NCI-H2171 (cell line): ENCODE measurements around the gene RGS6.
"Not testable (repeated sequence)": the region's sequence is repeated elsewhere in the genome, so short reads cannot be mapped to it uniquely, and the experiment has no call there.

Experiments used
- DNase-seq: peaks from one replicate; lab custom pipeline; 2025; lab: John Stamatoyannopoulos, UW

RGS6 gene

DNA sequence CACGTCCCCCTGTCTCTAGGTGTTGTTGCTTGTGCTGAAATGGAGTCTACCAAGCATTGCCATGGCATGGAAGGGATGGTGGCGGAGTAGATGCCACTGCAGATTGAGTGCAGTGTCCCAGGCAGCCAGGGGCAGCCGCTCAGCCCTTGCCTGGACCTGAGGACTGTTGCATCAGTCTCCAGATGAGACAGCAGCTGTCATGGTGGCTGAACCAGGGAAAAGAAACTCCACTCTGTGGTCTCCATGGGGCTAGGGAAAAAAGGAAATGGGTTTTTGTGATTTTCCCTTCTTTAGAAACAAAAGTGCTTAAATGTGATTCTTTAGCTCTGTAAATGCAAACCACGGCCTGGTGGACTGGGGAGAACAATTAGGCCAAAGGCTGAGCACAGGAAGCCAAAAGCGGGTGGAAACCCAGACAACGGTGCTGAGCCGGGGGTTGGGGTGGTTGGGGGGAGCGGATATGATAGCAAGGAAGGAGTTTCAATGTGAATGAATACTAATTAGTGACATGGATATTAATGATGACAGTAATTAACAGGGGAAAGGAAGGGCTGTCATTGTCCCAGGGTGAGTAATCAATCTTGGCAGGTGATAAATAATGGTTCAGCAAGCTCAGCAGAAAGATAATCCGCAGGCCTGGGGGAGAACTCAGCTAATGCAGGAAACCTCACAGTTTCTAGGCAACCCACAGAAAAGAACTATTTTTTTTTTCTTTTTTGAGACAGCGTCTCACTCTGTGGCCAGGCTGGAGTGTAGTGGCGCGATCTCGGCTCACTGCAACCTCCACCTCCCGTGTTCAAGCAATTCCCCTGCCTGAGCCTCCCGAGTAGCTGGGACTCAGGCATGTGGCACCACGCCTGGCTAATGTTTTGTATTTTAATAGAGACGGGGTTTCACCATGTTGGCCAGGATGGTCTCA is 519.1 kb downstream of the RGS6 start:
- DNase-seq, result no peak

DNA sequence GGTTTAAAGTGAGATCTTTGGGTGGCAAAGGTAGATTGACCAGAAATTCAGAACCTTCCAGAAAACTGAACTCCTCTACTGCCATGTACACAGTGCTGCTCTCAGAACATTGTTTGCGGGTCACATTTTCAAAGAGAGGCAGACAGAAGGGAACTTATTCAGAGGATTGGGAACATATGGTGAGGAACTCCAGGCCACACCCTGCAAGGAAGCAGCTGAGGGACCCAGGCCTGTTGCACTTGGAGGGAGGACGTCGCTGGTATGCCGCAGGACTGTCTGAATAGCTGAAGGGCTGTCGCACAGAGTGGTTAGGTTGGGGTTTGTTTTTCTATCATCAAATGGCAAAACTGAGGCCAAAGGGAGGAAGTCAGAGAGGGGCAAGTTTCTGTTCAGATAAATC is 520.5 kb downstream of the RGS6 start:
- DNase-seq, result no peak

DNA sequence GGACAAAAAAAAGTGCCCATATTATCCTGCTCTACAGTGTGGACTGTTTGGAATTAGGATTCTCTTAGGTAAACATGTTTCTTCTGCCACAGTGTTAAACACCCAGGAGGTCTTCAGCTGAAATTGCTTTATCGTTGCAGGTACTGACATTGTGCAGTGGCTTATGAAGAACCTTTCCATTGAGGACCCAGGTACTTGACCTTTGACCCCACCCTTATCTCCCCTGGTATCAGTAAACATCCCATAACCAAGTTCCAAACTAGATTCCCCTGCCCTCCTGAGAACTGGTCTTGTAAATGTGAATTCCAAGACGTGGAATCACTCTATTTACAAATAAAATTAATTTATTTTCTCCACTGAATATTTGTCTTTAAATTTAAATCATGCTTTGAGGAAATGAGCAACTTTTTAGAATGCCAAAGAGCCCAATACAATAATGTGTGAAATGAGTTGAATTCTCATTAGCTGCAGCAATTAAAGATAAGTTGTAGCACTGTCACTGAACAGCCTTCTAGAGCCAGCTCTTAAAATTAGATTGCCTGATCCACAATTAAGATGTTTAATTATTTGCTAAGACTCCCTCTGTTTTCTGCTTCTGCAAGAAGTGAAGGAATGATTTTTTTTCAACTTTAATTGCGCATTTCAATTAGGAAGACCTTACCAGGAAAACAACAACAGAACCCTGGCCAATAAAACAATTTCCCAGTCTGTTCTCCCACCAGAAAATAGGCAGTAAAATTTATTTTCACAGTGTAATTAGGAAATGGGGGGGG is 522.3 kb downstream of the RGS6 start:
- no peak for DNase-seq

DNA sequence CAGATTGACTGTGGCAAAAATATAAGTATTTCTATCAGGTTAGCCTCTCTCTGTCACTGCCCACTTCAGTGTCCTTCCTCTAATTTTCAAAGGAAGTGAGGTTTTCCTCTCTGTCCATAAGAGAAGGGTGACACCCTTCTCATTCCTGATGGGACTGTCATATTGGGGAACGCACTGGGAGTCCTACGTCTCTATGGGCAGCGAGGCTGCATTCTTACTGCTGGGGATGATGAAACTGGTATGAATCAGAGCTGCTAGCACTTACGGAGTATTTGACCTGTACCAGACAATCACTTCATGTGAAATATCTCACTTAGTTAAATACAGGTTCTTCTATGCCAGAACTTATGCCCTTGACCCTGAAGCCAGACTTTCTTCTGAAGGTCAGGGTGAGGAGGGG is 525.4 kb downstream of the RGS6 start:
- no peak for DNase-seq

DNA sequence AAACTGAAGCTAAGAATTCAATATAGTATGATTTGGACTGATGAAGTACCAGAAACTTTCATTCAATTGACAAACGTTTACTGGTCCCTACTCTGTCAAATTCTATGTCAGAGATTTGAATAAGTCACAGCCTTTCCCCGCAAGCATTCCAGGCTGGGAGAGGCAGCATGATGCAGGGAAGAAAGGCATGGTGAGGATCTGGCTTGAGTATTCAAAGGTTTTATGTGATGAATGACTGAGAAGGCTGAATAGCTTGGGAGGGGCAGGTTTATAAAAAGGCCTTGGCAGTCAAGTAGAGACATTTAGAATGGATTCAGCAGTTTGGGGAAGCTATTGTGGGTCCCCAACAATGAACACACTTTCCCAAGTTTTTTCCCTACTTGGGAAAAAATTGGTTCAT is 529.8 kb downstream of the RGS6 start:
- no peak for DNase-seq

DNA sequence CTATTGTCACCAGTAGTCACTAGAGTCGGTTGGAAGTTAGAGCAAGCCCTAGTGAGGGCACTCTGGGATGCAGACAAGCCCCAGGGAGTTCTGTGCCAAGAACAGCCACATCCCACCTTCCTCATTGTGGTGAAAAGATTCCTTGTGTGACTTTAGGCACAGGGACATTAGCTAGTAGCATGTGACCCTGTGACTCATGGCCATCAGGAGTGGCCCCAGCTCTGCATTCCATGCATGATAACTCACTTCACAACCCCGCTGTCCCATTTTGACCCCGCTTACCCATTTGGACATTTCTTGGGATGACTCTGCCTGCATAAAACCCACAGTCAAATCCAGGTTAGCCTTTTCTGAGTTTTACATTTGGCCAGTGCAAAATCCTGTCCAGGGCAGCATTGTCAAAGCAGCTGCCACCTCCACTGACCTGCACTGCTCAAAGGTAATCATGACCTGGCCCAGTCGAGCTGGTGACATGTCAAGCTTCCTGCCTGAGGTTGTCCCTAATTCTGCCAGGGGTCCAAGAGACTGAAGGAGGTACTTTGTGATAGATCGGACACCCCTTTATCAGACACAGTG is 531.1 kb downstream of the RGS6 start:
- no peak for DNase-seq

DNA sequence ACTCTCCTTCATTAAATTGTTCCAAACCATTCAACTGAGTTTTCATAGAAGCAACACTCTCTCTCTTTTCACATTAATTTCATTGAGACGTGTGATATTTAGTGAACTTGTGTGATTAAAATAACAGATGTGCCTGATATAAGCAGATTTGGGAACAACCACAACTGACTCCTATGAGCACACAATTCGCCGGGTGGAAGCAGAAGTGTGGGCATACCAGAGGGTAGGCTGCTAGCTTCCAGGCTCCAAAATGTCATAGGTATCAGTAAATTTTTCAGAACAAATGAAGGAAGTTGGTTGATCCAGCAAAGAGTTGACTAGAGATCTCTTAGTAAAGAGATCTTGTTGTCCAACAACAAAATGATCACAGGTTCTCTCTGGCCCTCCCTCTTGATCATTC is 532.0 kb downstream of the RGS6 start:
- no peak for DNase-seq

DNA sequence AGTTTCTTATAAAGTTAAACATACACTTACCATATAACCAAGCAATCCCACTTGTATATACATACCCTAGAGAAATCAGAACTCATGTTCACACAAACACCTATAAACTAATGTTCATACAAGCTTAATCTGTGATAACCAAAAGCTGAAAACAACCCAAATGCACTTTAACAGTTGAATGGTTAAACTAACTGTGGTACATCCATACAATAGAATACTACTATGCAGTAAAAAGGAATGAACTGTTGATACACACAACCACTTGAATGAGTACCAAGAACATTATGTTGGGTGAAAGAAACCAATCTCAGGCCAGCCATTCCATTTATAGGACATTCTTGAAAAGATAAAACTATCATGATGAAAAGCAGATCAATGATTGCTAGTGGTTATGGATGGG is 534.1 kb downstream of the RGS6 start:
- no peak for DNase-seq

DNA sequence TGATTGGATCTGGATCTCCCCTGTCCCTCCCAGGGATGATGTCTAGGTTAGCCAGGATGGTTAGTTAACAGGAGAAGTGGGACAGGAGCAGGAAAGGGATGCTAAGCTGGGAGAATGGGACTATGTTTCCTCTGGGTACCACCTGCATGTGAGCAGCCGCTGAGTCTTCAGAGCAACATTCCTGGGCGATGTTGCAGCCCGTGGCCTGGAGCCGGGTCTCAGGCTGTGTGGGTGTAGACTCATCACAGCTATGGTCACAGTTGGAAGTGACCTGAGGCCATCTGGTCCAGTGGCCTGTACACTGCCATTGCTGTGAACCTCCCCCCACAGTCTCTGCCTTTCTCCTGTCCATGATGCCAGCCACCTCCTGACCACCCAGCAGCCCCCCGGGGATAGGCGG is 539.1 kb downstream of the RGS6 start:
- DNase-seq, result no peak

DNA sequence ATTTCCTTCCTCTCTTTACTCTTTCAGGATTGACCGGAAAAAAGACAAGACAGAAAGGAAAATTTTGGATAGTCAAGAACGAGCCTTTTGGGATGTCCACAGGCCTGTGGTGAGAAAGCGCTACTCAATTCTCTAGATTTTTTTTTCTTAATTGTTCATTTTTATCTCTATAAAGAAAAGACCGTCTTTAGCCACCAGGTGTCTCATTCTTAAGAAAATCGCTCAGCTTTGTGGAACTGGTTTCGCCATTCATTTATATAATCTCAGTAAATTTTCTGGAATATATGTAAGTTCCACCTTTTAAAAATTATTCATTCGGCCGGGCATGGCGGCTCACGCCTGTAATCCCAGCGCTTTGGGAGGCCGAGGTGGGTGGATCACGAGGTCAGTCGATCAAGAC is 540.6 kb downstream of the RGS6 start:
- no peak for DNase-seq

DNA sequence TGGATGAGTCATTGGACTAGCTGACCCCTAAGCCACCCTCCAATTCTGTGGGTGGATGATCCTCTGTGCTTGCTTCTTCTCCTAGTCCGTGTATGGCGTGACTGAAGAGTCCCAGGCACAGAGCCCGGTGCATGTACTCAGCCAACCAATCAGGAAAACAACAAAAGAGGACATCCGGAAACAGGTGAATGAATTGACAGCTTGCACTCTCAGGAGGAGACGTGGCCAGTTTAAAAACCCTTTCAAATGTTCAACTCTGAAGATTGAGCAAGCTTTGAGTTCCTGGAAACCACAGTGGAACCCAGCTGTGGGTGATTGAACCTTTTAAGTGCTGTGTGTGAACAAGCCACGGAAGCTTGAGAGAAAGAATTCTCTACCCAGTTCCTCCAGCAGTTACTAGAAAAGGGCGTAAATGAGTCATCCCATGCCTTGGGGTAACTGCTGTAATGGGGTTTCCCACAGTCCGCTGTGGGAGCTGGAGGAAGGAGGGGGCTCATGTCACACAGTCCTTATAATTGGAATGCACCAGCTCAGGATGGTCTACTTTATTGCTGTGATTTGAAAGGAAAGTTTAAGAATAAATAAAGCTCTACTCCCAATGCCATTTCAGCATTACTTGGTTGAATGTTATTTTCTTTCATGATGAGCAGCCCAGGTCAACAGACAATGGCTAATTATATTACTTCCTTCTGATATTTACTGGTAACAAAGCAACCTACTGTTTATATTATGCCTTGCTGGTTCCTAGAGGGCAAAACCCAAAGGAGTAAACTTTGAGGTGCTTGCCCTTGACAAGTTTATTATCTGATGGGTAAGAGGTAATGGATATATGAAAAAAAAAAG is 544.6 kb downstream of the RGS6 start:
- no peak for DNase-seq

DNA sequence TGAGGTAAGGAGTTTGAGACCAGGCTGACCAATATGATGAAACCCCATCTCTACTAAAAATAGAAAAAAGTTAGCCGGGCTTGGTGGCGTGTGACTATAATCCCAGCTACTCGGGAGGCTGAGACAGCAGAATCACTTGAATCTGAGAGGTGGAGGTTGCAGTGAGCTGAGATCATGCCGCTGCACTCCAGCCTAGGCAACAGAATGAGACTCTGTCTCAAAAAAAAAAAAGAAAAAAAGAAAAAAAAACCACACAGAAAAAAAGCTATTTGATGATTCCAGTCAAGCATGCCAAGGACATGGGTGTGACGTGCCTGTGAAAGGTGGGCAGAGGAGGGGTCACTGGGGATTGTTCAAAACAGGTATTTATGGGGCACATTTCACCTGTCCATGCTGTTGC is 545.3 kb downstream of the RGS6 start:
- not testable (repeated sequence) for DNase-seq

DNA sequence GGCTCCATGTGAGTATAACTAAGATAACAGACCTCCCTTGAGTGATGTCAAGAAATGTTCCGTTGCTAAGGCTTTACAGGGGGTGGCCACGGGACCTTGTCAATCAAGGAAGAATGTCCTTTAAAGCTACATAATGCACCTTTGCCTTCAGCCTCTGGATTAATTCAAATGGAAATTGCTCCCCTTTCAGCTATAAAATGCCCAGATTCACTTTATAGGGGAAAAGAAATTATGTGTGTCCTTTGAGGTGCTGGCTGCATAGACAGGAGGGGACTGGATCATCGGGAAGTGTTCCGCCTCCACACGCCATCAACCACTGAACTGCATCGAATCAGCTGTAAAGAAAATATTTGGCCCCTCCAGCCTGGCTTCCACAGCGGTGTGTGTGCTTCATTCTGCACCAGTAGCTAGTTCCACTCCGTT is 546.3 kb downstream of the RGS6 start:
- no peak for DNase-seq

DNA sequence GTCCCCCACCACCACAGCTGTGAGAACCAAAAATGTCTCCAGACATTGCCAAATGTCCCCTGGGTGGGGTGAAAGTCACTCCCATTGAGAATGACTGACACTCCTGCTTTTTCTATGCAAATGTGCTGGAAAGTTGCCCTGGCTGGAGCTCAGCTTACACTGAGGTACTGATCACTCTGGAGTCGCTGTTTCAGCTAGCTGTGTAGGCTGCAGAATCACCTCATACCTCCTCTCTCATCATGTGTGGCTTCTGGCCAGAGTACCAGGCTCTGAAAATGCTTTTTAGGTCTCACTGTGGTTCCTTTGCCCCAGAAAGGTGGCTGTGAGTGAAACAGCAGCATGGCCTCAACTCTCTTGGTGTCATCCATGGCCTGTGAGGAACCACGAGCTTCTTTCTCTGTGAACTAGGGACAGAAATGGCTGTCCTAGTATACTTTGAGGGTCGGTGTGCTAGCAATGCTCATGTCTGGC is 547.3 kb downstream of the RGS6 start:
- DNase-seq, result peak; percentile 36

DNA sequence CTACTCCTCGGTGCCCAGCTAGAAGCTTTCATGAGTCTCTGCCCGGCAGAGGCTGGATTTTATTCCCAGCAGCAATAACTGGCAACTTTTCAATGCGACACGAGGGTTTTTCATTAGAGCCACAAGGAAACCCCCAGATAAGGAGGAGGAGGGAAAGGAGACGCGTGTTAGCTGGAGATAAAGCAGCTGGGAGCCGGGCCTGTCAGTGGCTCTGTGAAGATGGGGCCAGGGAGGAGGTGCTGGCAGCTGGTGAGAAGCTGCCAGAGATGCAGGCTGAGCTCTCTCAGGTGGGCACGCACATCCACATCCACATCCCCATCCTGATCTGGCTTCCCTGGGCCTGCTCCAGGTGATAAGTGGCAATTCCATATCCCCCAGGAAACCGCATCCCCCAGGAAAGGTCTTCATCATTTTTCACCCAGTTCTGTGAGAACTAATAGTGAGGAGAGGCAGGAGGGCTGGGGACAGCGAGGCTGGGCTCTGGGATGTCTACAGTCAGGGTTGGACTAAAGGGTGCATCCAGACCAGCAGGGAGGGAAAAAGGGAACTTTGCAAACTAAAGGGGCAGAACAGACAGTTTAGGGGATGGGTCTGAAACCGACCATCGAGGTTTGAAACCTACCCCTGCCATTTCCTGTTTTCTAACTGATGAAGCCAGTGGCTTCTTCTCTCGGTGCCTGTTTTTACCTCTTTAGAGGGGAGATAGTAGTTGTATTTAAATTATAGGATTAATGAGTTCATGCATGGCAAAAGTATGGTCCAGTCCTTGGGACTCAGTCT is 548.4 kb downstream of the RGS6 start:
- DNase-seq, result peak; percentile 10

DNA sequence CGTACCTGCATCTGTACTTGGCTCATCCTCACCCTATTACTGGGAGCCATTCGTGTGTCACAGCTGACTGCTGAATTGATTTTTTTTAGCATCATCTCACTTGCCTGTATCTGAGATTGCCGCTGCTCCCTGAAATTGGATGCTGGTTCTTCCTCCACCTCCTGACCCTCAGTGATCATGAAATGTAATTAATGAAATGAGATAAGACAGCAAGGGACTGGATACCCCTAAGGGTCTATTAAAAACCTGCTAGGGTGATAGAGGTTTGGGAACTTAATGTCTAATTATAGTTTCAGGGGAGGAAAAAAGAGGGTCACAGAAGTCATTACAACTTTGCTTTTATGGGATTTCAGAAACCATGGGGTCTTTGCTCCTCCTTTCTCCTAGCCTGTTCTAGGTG is 551.1 kb downstream of the RGS6 start:
- DNase-seq, result no peak

DNA sequence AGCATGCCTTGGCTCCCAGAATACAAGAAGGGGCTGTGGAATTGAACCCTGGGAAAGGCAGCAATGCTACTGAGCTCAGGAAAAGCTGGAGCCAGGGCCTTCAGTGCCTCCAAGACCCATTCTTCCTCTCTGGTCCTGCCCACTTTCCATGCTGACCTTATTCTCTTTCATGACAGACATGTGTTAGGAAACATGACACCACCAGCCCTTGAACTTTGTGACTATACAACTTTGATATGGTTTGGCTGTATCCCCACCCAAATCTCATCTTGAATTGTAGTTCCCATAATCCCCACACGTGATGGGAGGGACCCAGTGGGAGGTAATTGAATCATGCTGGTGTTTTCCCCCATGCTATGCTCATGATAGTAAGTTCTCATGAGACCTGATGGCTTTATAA is 553.5 kb downstream of the RGS6 start:
- DNase-seq, result no peak

DNA sequence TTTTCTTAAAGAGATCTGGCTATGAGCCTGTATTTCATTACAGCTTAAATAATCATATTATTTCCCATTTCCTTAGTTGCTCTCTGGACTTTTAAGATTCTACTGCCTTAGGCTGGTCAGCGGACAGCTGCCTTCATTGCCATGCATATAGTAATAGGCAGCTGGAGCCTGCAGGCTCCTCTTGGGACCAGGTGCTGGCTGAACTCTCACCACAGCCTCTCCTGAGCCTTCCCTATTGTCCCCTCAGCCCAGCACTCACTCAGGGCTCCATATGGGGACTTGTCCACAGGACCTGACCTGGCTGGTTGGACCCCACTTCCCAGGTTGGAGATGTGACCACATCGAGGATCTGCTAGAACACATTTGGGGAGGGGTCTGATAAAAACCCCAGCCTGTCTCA is 556.3 kb downstream of the RGS6 start:
- no peak for DNase-seq

DNA sequence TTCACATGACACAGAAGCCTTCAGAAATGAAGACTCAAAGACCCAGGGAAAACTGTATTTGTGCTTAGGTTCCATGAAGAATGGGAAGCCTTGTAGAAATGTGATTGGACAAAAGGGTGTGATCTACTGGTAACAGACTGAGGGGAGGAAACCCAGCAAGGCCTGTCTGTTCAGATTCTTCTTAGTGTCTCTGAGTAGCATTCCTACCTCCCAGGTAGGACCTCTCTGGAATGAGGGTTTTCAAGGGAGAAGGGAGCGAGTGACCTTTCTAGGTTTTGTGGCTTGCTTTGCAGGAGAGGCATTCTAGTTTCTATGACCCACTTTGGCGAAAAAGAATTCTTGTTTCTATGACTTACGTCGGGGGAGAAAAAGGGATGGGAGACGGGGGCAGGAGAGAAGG is 560.0 kb downstream of the RGS6 start:
- DNase-seq, result no peak

DNA sequence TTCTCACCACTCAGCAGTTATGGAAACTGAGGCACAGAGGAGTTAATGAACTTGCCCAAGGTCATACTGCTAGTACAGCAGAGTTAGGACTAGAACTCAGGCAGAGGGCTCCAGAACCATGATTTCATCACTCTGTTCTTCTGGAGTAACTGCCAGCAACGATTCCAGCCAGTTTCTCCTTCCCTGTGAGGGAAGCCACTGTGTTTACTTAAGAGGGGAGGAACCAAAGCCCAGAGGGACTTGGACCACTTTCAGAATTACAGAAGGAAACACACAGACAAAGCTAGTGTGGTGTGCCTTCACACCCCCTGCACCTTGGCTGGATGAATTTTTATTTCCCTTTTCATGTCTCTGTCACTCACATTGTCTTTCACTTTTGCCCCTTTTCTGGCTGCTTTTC is 563.4 kb downstream of the RGS6 start:
- DNase-seq, result no peak

DNA sequence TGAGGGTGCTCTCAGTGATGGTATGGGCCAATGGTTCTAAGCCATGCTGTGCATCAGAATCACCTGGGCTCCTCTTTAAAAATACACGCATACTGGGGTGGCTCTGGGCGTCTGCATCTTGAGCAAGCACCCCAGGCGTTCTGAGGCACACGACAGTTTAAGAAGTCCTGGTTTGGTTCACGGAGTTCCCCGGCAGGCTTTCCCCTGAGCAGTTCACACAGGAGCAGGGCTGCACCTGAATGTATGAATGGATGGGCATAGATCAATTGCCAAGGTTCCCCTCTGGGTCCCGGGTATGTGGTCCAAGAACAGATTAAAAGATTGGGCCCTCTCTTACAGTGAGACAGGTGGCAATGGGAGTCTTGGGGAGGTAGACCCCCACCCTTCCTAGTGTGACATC is 566.4 kb downstream of the RGS6 start:
- no peak for DNase-seq
